K562 (cell line): ENCODE measurements around the gene SART3. TPM values are rescaled to one million over a fixed set of nuclear protein-coding genes. Genes with fewer than 3 reads are reported as not detected.
A peak's percentile ranks its signal among the peaks of the same experiment; 100 is the strongest.

Experiments
- ARNT ChIP-seq, 2 experiments: fragments of 450-650 bp; IDR thresholded peaks; 2 replicates each; pipeline ENCODE4 v1.6.1; 2016; ENCODE audit warnings: mild to moderate bottlenecking in 1 of 2
- CEBPG ChIP-seq, 3 experiments: fragments of 200-800 bp in 1 of 3; sonication (Bioruptor generic) in 1 of 3; sonication (generic) in 1 of 3; formaldehyde crosslinking in 1 of 3; IDR thresholded peaks in 2 of 3; conservative IDR thresholded peaks in 1 of 3; 2 replicates each; pipeline versions ENCODE4 v1.6.1 to v1.8.0; 2016 to 2022; ENCODE audit warnings: missing compliant biosample characterization in 2 of 3, missing genetic modification characterization in 2 of 3, mild to moderate bottlenecking in 1 of 3, missing genetic modification reagents in 1 of 3
- FOXJ2 ChIP-seq: fragments of 200-800 bp; sonication (Bioruptor generic); IDR thresholded peaks from 2 replicates; pipeline ENCODE4 v1.6.1; 2016; ENCODE audit warnings: missing genetic modification characterization, missing compliant biosample characterization
- GABPA ChIP-seq: fragments of 200-800 bp; sonication (Bioruptor generic); conservative IDR thresholded peaks from 2 replicates; pipeline ENCODE4 v1.6.1; 2016; ENCODE audit warnings: low read depth, missing genetic modification characterization, missing compliant biosample characterization
- HDAC3 ChIP-seq: fragments of 450-650 bp; IDR thresholded peaks from 2 replicates; pipeline ENCODE4 v1.6.1; 2018; ENCODE audit warnings: borderline replicate concordance, mild to moderate bottlenecking, moderate library complexity; ENCODE audit not compliant: partially characterized antibody
- HNRNPK ChIP-seq: fragments of 200-400 bp; formaldehyde crosslinking; IDR thresholded peaks from one replicate; pipeline ENCODE4 v1.6.1; 2018; ENCODE audit warnings: mild to moderate bottlenecking, low read depth, low read length; ENCODE audit not compliant: poor library complexity, severe bottlenecking
- ZNF23 ChIP-seq: fragments of 250-450 bp; sonication (Bioruptor Pico); IDR thresholded peaks from 2 replicates; pipeline ENCODE4 v1.4.0; 2020; ENCODE audit warnings: mild to moderate bottlenecking
- ZNF668 ChIP-seq: fragments of 250-450 bp; sonication (Bioruptor Pico); IDR thresholded peaks from 2 replicates; pipeline ENCODE4 v1.8.0; 2022; ENCODE audit warnings: mild to moderate bottlenecking, inconsistent platforms
- polyA plus RNA-seq, 8 experiments: library from polyadenylated mRNA; depleted of rRNA in 4 of 8; stranded (reverse) in 5 of 8; unstranded in 3 of 8; fragments of >200 nt; fragmentation: Nextera tagmentation in 2 of 8; fragmentation: Illumina TruSeq in 1 of 8; extraction: Ambion mirVana in 2 of 8; extraction: Trizol in 1 of 8; gene quantifications; 2 replicates each; pipeline versions ENCODE4 v1.2.1 to v1.2.3, GENCODE V29; 2011 to 2014; ENCODE audit warnings: inconsistent platforms in 1 of 8, missing spikeins in 1 of 8
- total RNA-seq, 7 experiments: library from RNA; depleted of rRNA in 6 of 7; stranded (reverse); fragments of >200 nt in 6 of 7; fragmentation: Illumina TruSeq in 2 of 7; extraction: Trizol in 2 of 7; gene quantifications; 2 replicates each; pipeline versions ENCODE4 v1.2.1 to v1.2.3, GENCODE V29; 2011 to 2021; ENCODE audit warnings: low replicate concordance in 1 of 7
- TF ChIP-seq, protein P1 (sequence below): fragments of 450-650 bp; IDR thresholded peaks from 2 replicates; pipeline ENCODE4 v1.6.1; 2016; ENCODE audit warnings: mild to moderate bottlenecking, moderate library complexity

SART3 gene
- total and polyA plus RNA-seq, 9 of the 15 experiments (the other 6 are each of a cell fraction or from before 2014, with no cell fraction given), result 8.9 to 167 (median 56.7) TPM

DNA sequence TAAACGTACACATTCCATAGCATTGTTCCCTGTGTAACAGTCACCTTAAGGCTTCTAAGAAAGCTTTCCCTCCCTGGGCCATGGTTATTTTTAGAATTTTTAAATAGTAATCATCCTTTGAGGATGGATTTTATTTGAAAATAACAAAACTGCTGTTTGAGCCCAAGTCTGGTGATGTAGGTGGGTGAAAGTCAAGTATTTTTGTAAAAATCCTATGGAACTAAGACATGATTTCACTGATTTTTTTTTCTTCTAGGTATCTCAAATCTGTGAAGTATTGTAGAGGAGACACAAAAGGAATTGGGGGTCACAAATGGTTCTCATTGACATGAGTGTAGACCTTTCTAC lies 2.8 kb upstream of the SART3 start (continued):
- TF ChIP-seq, protein P1, sequence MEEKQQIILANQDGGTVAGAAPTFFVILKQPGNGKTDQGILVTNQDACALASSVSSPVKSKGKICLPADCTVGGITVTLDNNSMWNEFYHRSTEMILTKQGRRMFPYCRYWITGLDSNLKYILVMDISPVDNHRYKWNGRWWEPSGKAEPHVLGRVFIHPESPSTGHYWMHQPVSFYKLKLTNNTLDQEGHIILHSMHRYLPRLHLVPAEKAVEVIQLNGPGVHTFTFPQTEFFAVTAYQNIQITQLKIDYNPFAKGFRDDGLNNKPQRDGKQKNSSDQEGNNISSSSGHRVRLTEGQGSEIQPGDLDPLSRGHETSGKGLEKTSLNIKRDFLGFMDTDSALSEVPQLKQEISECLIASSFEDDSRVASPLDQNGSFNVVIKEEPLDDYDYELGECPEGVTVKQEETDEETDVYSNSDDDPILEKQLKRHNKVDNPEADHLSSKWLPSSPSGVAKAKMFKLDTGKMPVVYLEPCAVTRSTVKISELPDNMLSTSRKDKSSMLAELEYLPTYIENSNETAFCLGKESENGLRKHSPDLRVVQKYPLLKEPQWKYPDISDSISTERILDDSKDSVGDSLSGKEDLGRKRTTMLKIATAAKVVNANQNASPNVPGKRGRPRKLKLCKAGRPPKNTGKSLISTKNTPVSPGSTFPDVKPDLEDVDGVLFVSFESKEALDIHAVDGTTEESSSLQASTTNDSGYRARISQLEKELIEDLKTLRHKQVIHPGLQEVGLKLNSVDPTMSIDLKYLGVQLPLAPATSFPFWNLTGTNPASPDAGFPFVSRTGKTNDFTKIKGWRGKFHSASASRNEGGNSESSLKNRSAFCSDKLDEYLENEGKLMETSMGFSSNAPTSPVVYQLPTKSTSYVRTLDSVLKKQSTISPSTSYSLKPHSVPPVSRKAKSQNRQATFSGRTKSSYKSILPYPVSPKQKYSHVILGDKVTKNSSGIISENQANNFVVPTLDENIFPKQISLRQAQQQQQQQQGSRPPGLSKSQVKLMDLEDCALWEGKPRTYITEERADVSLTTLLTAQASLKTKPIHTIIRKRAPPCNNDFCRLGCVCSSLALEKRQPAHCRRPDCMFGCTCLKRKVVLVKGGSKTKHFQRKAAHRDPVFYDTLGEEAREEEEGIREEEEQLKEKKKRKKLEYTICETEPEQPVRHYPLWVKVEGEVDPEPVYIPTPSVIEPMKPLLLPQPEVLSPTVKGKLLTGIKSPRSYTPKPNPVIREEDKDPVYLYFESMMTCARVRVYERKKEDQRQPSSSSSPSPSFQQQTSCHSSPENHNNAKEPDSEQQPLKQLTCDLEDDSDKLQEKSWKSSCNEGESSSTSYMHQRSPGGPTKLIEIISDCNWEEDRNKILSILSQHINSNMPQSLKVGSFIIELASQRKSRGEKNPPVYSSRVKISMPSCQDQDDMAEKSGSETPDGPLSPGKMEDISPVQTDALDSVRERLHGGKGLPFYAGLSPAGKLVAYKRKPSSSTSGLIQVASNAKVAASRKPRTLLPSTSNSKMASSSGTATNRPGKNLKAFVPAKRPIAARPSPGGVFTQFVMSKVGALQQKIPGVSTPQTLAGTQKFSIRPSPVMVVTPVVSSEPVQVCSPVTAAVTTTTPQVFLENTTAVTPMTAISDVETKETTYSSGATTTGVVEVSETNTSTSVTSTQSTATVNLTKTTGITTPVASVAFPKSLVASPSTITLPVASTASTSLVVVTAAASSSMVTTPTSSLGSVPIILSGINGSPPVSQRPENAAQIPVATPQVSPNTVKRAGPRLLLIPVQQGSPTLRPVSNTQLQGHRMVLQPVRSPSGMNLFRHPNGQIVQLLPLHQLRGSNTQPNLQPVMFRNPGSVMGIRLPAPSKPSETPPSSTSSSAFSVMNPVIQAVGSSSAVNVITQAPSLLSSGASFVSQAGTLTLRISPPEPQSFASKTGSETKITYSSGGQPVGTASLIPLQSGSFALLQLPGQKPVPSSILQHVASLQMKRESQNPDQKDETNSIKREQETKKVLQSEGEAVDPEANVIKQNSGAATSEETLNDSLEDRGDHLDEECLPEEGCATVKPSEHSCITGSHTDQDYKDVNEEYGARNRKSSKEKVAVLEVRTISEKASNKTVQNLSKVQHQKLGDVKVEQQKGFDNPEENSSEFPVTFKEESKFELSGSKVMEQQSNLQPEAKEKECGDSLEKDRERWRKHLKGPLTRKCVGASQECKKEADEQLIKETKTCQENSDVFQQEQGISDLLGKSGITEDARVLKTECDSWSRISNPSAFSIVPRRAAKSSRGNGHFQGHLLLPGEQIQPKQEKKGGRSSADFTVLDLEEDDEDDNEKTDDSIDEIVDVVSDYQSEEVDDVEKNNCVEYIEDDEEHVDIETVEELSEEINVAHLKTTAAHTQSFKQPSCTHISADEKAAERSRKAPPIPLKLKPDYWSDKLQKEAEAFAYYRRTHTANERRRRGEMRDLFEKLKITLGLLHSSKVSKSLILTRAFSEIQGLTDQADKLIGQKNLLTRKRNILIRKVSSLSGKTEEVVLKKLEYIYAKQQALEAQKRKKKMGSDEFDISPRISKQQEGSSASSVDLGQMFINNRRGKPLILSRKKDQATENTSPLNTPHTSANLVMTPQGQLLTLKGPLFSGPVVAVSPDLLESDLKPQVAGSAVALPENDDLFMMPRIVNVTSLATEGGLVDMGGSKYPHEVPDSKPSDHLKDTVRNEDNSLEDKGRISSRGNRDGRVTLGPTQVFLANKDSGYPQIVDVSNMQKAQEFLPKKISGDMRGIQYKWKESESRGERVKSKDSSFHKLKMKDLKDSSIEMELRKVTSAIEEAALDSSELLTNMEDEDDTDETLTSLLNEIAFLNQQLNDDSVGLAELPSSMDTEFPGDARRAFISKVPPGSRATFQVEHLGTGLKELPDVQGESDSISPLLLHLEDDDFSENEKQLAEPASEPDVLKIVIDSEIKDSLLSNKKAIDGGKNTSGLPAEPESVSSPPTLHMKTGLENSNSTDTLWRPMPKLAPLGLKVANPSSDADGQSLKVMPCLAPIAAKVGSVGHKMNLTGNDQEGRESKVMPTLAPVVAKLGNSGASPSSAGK, result no peak
- TF ChIP-seq ZNF668 (CRISPR knock-in tag) (0 out of 2 replicates have a peak, but pooled peaks have one; percentile 23), HDAC3 (peak; percentile 0), HNRNPK (no peak), ZNF23 (CRISPR knock-in tag) (no peak), GABPA (tag) (peak; percentile 14; the same call in 1 of the 2 replicates), FOXJ2 (tag) (peak; percentile 65; the same call in 1 of the 2 replicates), ARNT (IDR thresholded peaks at IDR 0.05) (0 out of 4 replicates have a peak, but pooled peaks of 1 of the 2 experiments have one; percentile 16), CEBPG (CRISPR knock-in tag; IDR thresholded peaks at IDR 0.05) (no peak), CEBPG (tag; conservative IDR thresholded peaks at IDR 0.05 in 1 of 2, IDR thresholded peaks at IDR 0.05 in 1 of 2) (peak in 1 of 2 experiments; percentile 3; a peak in 1 of 4 replicates)
